Measurements from ENCODE around the gene DUSP19. TPM values are rescaled to one million over a fixed set of nuclear protein-coding genes. Genes with fewer than 3 reads are reported as not detected.
A peak's percentile ranks its signal among the peaks of the same experiment; 100 is the strongest.

The DUSP19 gene
- total and polyA plus RNA-seq, 2 of the 13 experiments (the other 11 are each of a cell fraction or from before 2014, with no cell fraction given): 1.3 to 1.9 TPM

- TF ChIP-seq, protein P1, sequence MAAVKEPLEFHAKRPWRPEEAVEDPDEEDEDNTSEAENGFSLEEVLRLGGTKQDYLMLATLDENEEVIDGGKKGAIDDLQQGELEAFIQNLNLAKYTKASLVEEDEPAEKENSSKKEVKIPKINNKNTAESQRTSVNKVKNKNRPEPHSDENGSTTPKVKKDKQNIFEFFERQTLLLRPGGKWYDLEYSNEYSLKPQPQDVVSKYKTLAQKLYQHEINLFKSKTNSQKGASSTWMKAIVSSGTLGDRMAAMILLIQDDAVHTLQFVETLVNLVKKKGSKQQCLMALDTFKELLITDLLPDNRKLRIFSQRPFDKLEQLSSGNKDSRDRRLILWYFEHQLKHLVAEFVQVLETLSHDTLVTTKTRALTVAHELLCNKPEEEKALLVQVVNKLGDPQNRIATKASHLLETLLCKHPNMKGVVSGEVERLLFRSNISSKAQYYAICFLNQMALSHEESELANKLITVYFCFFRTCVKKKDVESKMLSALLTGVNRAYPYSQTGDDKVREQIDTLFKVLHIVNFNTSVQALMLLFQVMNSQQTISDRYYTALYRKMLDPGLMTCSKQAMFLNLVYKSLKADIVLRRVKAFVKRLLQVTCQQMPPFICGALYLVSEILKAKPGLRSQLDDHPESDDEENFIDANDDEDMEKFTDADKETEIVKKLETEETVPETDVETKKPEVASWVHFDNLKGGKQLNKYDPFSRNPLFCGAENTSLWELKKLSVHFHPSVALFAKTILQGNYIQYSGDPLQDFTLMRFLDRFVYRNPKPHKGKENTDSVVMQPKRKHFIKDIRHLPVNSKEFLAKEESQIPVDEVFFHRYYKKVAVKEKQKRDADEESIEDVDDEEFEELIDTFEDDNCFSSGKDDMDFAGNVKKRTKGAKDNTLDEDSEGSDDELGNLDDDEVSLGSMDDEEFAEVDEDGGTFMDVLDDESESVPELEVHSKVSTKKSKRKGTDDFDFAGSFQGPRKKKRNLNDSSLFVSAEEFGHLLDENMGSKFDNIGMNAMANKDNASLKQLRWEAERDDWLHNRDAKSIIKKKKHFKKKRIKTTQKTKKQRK (IDR thresholded peaks at IDR 0.05; ENCODE audit: low read length): no peak
- no peak for TF ChIP-seq ZNF335 (CRISPR knock-in tag; IDR thresholded peaks at IDR 0.05)
- 0 out of 2 replicates have a peak, but pooled peaks have one; percentile 27 for TF ChIP-seq KMT2B (CRISPR knock-in tag; IDR thresholded peaks at IDR 0.05)
- no peak for TF ChIP-seq MXI1 (IDR thresholded peaks at IDR 0.05; ENCODE audit: borderline replicate concordance, low read depth, low read length)
- TF ChIP-seq ZSCAN31 (CRISPR knock-in tag; IDR thresholded peaks at IDR 0.05; ENCODE audit: low read depth): no peak
- no peak for TF ChIP-seq ZNF646 (CRISPR knock-in tag; IDR thresholded peaks at IDR 0.05)
- no peak for TF ChIP-seq TRIM24 (CRISPR knock-in tag; IDR thresholded peaks at IDR 0.05)
- no peak for TF ChIP-seq YEATS2 (CRISPR knock-in tag; IDR thresholded peaks at IDR 0.05; ENCODE audit: borderline replicate concordance)
- no peak for TF ChIP-seq RARA (CRISPR knock-in tag; IDR thresholded peaks at IDR 0.05)
- TF ChIP-seq ZFP36 (IDR thresholded peaks at IDR 0.05; ENCODE audit: borderline replicate concordance, low read depth, low read length, partially characterized antibody): no peak
- peak; percentile 30; the same call in 1 of the 2 replicates for TF ChIP-seq ZFX (CRISPR knock-in tag; IDR thresholded peaks at IDR 0.05; ENCODE audit: low read depth)
- no peak for TF ChIP-seq ZNF205 (CRISPR knock-in tag; IDR thresholded peaks at IDR 0.05)
- peak; percentile 72 for TF ChIP-seq POGZ (CRISPR knock-in tag; IDR thresholded peaks at IDR 0.05)
These were observed 7.4 kb upstream of the DUSP19 start (continued) for GRCh38 chr2:183070942-183071844.
